ENCODE measurements around the gene FAM3B. TPM values are rescaled to one million over a fixed set of nuclear protein-coding genes. Genes with fewer than 3 reads are reported as not detected.
A peak's percentile ranks its signal among the peaks of the same experiment; 100 is the strongest.

Gene FAM3B
- total and polyA plus RNA-seq, 8 donors: 7.9 to 31.9 (median 13.0) TPM

DNA sequence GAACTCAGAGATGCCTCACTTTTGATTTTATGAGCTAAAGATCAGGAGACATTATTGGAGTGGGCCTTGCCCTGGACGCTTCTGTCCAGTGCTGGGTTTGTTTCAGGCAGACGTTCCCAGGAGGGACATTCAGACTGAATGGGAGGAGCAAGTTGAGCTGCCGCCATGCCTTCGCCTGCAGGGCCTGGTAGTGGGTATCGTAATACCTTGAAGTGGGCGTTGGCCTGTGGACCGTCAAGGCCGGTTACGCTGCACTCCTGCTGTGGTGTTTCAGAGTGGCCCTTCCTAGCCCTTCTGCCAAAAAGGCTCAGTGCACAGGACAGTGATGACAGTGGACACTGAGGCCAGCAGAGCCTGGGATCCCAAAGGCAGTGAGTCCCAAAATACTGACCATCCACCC is 1.6 kb downstream of the FAM3B start:
- peaks cover 17 to 42% of the 10 kb centered on the region in 2 donors for H3K27me3 ChIP-seq
- no peak overlapping the region for H3K4me3 ChIP-seq
- H3K36me3 ChIP-seq: no peaks in the 10 kb centered on the region
- H3K9me3 ChIP-seq: no peaks in the 10 kb centered on the region
- no peak for ATAC-seq
- peaks cover 0 to 6% of the 10 kb centered on the region in 2 donors for H3K4me1 ChIP-seq
- TF ChIP-seq, protein P1, sequence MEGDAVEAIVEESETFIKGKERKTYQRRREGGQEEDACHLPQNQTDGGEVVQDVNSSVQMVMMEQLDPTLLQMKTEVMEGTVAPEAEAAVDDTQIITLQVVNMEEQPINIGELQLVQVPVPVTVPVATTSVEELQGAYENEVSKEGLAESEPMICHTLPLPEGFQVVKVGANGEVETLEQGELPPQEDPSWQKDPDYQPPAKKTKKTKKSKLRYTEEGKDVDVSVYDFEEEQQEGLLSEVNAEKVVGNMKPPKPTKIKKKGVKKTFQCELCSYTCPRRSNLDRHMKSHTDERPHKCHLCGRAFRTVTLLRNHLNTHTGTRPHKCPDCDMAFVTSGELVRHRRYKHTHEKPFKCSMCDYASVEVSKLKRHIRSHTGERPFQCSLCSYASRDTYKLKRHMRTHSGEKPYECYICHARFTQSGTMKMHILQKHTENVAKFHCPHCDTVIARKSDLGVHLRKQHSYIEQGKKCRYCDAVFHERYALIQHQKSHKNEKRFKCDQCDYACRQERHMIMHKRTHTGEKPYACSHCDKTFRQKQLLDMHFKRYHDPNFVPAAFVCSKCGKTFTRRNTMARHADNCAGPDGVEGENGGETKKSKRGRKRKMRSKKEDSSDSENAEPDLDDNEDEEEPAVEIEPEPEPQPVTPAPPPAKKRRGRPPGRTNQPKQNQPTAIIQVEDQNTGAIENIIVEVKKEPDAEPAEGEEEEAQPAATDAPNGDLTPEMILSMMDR (IDR thresholded peaks at IDR 0.05): no peak
- DNase-seq: no peak
- H3K27ac ChIP-seq: no peak overlapping the region
- intact Hi-C loops (cut with DNase I): no loop called here

- intact Hi-C loops (cut with DNase I): no loop called here
- TF ChIP-seq, protein P1 (IDR thresholded peaks at IDR 0.05): no peak
- no peaks in the 10 kb centered on the region for H3K36me3 ChIP-seq
- no peaks in the 10 kb centered on the region for H3K9me3 ChIP-seq
- H3K4me3 ChIP-seq: no peak overlapping the region
- H3K4me1 ChIP-seq: peaks cover 0 to 6% of the 10 kb centered on the region in 2 donors
- ATAC-seq: no peak
- peaks cover 17 to 42% of the 10 kb centered on the region in 2 donors for H3K27me3 ChIP-seq
- no peak for DNase-seq
- no peak overlapping the region for H3K27ac ChIP-seq
Observed at GRCh38 chr21:41319273-41319672, 2.7 kb downstream of the FAM3B start.

DNA sequence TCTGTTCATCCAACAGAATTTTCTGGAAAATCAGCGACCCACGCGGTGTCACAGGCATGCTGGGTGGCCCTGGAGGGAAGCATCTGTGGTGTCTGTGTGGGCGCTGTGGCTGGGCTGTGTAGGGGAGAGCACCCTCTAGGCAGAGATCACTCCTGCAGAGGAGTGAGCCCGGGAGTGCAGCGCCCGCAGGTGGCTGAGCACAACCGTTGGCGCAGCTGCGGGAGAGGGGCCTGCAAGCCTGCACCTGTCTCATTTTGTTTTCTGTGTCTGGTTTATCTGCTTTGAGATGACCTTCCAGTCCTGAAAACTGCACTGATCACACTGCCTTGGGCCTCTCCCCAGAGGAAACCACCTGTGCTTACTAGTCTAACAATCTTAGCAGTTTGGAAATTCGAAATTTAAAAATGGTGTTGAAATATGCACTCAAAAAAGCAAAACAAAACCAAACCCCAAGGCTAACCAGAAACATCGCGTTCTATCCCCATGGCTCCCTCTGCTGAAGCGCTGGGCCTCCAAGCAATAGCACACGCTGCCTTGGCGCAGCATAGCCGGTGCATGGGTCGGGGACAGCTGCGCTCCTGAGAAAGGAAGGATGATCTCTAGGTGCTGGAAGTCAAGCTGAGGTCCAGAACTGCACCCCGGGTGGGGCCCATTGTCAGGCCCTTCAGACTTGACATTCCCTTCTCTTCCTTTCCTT is 4.8 kb downstream of the FAM3B start:
- TF ChIP-seq, protein P1 (IDR thresholded peaks at IDR 0.05): no peak
- ATAC-seq: no peak
- H3K4me1 ChIP-seq: peaks cover 0 to 6% of the 10 kb centered on the region in 2 donors
- no peaks in the 10 kb centered on the region for H3K36me3 ChIP-seq
- H3K27ac ChIP-seq: no peak overlapping the region
- peak in 1 of 4 donors; percentile 55 for DNase-seq
- H3K4me3 ChIP-seq: no peak overlapping the region
- H3K27me3 ChIP-seq: peaks cover 12 to 27% of the 10 kb centered on the region in 2 donors
- intact Hi-C loops (cut with DNase I): no loop called here
- H3K9me3 ChIP-seq: no peaks in the 10 kb centered on the region

GRCh38 chr21:41321908-41322495 is 5.4 kb downstream of the FAM3B start:
- TF ChIP-seq, protein P1 (IDR thresholded peaks at IDR 0.05): no peak
- ATAC-seq (no peak), DNase-seq (no peak)

More at GRCh38 chr21:41321908-41322495, 5.4 kb downstream of the FAM3B start:
- Histone ChIP-seq H3K27me3 (peaks cover 5 to 21% of the 10 kb centered on the region in 2 donors), H3K9me3 (no peaks in the 10 kb centered on the region), H3K4me1 (peaks cover 0 to 3% of the 10 kb centered on the region in 2 donors), H3K27ac (no peak overlapping the region), H3K4me3 (no peak overlapping the region), H3K36me3 (no peaks in the 10 kb centered on the region)
- intact Hi-C loops (cut with DNase I): no loop called here

Measured in left lung (tissue), 10 donors.